ACHN (cell line): ENCODE measurements around the gene CELF2.

Experiments
- DNase-seq: peaks from one replicate; pipeline ENCODE4 v3.0.0-alpha.2; 2015
- in situ Hi-C: cut with HindIII; loops from 2 replicates; pipeline ENCODE4 v1.10.0; 2017; ENCODE audit warnings: low sequenced_read_pairs, low pct_ligation_motif_present, low pct_unique_long_range_greater_than_20kb

CELF2 gene

GRCh38 chr10:11002485-11002884 is 15.2 kb upstream of the CELF2 start:
- no peak for DNase-seq
- in situ Hi-C loops = no loop called here

GRCh38 chr10:11002916-11003315 is 14.8 kb upstream of the CELF2 start:
- in situ Hi-C loops = no loop called here
- DNase-seq = no peak

- in situ Hi-C loops = no loop called here
- DNase-seq = no peak
Measured at GRCh38 chr10:11003679-11004078, 14.0 kb upstream of the CELF2 start.

GRCh38 chr10:11004144-11005077 is 13.3 kb upstream of the CELF2 start:
- no peak for DNase-seq
- in situ Hi-C loops = no loop called here

- in situ Hi-C loops = no loop called here
- no peak for DNase-seq
Measured at GRCh38 chr10:11005725-11006427, 11.8 kb upstream of the CELF2 start.

- in situ Hi-C loops = no loop called here
- DNase-seq = no peak
Measured at GRCh38 chr10:11006428-11006825, 11.2 kb upstream of the CELF2 start.

GRCh38 chr10:11007476-11008020 is 10.1 kb upstream of the CELF2 start:
- in situ Hi-C loops = no loop called here
- no peak for DNase-seq

GRCh38 chr10:11009471-11010308 is 8.0 kb upstream of the CELF2 start:
- in situ Hi-C loops = no loop called here

GRCh38 chr10:11010582-11010981 is 7.1 kb upstream of the CELF2 start:
- in situ Hi-C loops = no loop called here
- DNase-seq = no peak

More at GRCh38 chr10:11009471-11010308, 8.0 kb upstream of the CELF2 start:
- no peak for DNase-seq

- in situ Hi-C loops = no loop called here
- no peak for DNase-seq
Measured at GRCh38 chr10:11011436-11011835, 6.2 kb upstream of the CELF2 start.

GRCh38 chr10:11011984-11012383 is 5.7 kb upstream of the CELF2 start:
- in situ Hi-C loops = no loop called here
- no peak for DNase-seq

GRCh38 chr10:11012421-11013295 is 5.0 kb upstream of the CELF2 start:
- DNase-seq = no peak
- in situ Hi-C loops = no loop called here

- in situ Hi-C loops = no loop called here
Measured at GRCh38 chr10:11013836-11014235, 3.8 kb upstream of the CELF2 start.

GRCh38 chr10:11014671-11015445 is 2.8 kb upstream of the CELF2 start:
- in situ Hi-C loops = no loop called here

More at GRCh38 chr10:11013836-11014235, 3.8 kb upstream of the CELF2 start:
- DNase-seq = no peak

GRCh38 chr10:11015446-11015934 is 2.2 kb upstream of the CELF2 start:
- in situ Hi-C loops = no loop called here
- DNase-seq = no peak

More at GRCh38 chr10:11014671-11015445, 2.8 kb upstream of the CELF2 start:
- DNase-seq = no peak

- no peak for DNase-seq
- in situ Hi-C loops = no loop called here
Measured at GRCh38 chr10:11017000-11017569, 587 bp upstream of the CELF2 start.
